DOHH2 (cell line): ENCODE measurements around the gene SELPLG.
A peak's percentile ranks its signal among the peaks of the same experiment; 100 is the strongest.
"Not testable (repeated sequence)": the region's sequence is repeated elsewhere in the genome, so short reads cannot be mapped to it uniquely, and the experiment has no call there.

Source experiments
- H3F3A ChIP-seq: fragments of 200-600 bp; sonication (generic), shearing (Covaris generic); 2 replicates; pipeline ENCODE4 v1.6.0; 2016; ENCODE audit warnings: antibody characterized with exemption, mild to moderate bottlenecking; ENCODE audit not compliant: control insufficient read depth, insufficient read depth
- H3K27ac ChIP-seq: fragments of 200-600 bp; sonication (generic); 2 replicates; pipeline ENCODE4 v1.5.1; 2014; ENCODE audit warnings: low read depth, mild to moderate bottlenecking, low read length, moderate library complexity
- H3K27me3 ChIP-seq: fragments of 200-600 bp; sonication (generic); 2 replicates; pipeline ENCODE4 v1.6.1; 2014; ENCODE audit warnings: mild to moderate bottlenecking, low read length, mixed read lengths; ENCODE audit not compliant: control insufficient read depth
- H3K36me3 ChIP-seq: fragments of 200-600 bp; sonication (generic); 2 replicates; pipeline ENCODE4 v1.6.1; 2014; ENCODE audit warnings: mild to moderate bottlenecking, low read length, moderate library complexity, mixed read lengths; ENCODE audit not compliant: control insufficient read depth
- H3K4me1 ChIP-seq: fragments of 200-600 bp; sonication (generic); 2 replicates; pipeline ENCODE4 v1.6.1; 2014; ENCODE audit warnings: mild to moderate bottlenecking, low read length, mixed read lengths; ENCODE audit not compliant: control insufficient read depth
- H3K4me2 ChIP-seq: fragments of 200-600 bp; sonication (generic); 2 replicates; pipeline ENCODE4 v1.6.0; 2014; ENCODE audit warnings: mild to moderate bottlenecking, low read length, moderate library complexity
- H3K4me3 ChIP-seq: fragments of 200-600 bp; sonication (generic); 2 replicates; pipeline ENCODE4 v1.5.1; 2014; ENCODE audit warnings: mild to moderate bottlenecking, low read length, mixed read lengths
- H3K79me2 ChIP-seq: fragments of 200-600 bp; sonication (generic); 2 replicates; pipeline ENCODE4 v1.6.1; 2014; ENCODE audit warnings: mild to moderate bottlenecking, low read length, mixed read lengths; ENCODE audit not compliant: control insufficient read depth
- H3K9me2 ChIP-seq: fragments of 200-600 bp; sonication (generic); replicated peaks from 2 replicates; pipeline ENCODE4 v1.6.1; 2014; ENCODE audit warnings: mild to moderate bottlenecking, low read length, mixed read lengths; ENCODE audit not compliant: control insufficient read depth
- H3K9me3 ChIP-seq: fragments of 200-600 bp; sonication (generic); 2 replicates; pipeline ENCODE4 v1.6.1; 2014; ENCODE audit warnings: antibody characterized with exemption, low read length, mixed read lengths; ENCODE audit not compliant: control insufficient read depth, insufficient read depth
- H4K20me1 ChIP-seq: fragments of 200-600 bp; sonication (generic); 2 replicates; pipeline ENCODE4 v1.6.0; 2014; ENCODE audit warnings: low read depth, mild to moderate bottlenecking, antibody characterized with exemption, low read length, moderate library complexity; ENCODE audit not compliant: control insufficient read depth, insufficient read depth
- EZH2phosphoT487 ChIP-seq: fragments of 200-600 bp; sonication (generic); IDR thresholded peaks from 2 replicates; pipeline ENCODE4 v1.6.1; 2017; ENCODE audit warnings: borderline replicate concordance, mild to moderate bottlenecking, antibody characterized with exemption, low read length, moderate library complexity, mixed read lengths
- TF ChIP-seq, protein P1 (sequence below): fragments of 200-600 bp; sonication (generic); IDR thresholded peaks from one replicate; pipeline ENCODE4 v1.5.1; 2014; ENCODE audit warnings: antibody characterized with exemption, mild to moderate bottlenecking, low read depth, low read length; ENCODE audit not compliant: poor library complexity, severe bottlenecking

Gene SELPLG

GRCh38 chr12:108635201-108635996 lies 1.7 kb upstream of the SELPLG start:
- H4K20me1 ChIP-seq: no peaks in the 10 kb centered on the region
- H3K79me2 ChIP-seq: no peaks in the 10 kb centered on the region

GRCh38 chr12:108634341-108634751 lies 652 bp upstream of the SELPLG start:
- Histone ChIP-seq H4K20me1 (no peaks in the 10 kb centered on the region), H3K4me3 (peak overlapping the region; percentile 54), H3K27me3 (peaks cover 8% of the 10 kb centered on the region), H3K9me2 (no peaks in the 10 kb centered on the region), H3K4me2 (peak overlapping the region; percentile 69), H3K79me2 (no peaks in the 10 kb centered on the region), H3K4me1 (peaks cover 87% of the 10 kb centered on the region), H3K36me3 (no peaks in the 10 kb centered on the region), H3F3A (peaks cover 32% of the 10 kb centered on the region), H3K27ac (peak overlapping the region; percentile 90), H3K9me3 (no peaks in the 10 kb centered on the region)
- TF ChIP-seq EZH2phosphoT487: no peak
- TF ChIP-seq, protein P1, sequence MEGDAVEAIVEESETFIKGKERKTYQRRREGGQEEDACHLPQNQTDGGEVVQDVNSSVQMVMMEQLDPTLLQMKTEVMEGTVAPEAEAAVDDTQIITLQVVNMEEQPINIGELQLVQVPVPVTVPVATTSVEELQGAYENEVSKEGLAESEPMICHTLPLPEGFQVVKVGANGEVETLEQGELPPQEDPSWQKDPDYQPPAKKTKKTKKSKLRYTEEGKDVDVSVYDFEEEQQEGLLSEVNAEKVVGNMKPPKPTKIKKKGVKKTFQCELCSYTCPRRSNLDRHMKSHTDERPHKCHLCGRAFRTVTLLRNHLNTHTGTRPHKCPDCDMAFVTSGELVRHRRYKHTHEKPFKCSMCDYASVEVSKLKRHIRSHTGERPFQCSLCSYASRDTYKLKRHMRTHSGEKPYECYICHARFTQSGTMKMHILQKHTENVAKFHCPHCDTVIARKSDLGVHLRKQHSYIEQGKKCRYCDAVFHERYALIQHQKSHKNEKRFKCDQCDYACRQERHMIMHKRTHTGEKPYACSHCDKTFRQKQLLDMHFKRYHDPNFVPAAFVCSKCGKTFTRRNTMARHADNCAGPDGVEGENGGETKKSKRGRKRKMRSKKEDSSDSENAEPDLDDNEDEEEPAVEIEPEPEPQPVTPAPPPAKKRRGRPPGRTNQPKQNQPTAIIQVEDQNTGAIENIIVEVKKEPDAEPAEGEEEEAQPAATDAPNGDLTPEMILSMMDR: no peak

More at GRCh38 chr12:108635201-108635996, 1.7 kb upstream of the SELPLG start:
- no peaks in the 10 kb centered on the region for H3K9me2 ChIP-seq
- H3K27me3 ChIP-seq: peaks cover 10% of the 10 kb centered on the region
- peak overlapping the region; percentile 54 for H3K4me3 ChIP-seq
- peak overlapping the region; percentile 90 for H3K27ac ChIP-seq
- TF ChIP-seq, protein P1: no peak
- TF ChIP-seq EZH2phosphoT487: no peak
- H3F3A ChIP-seq: peaks cover 36% of the 10 kb centered on the region
- H3K9me3 ChIP-seq: no peaks in the 10 kb centered on the region
- H3K4me2 ChIP-seq: peak overlapping the region; percentile 69
- H3K36me3 ChIP-seq: no peaks in the 10 kb centered on the region
- peaks cover 98% of the 10 kb centered on the region for H3K4me1 ChIP-seq

GRCh38 chr12:108633081-108633533 lies 587 bp downstream of the SELPLG start:
- Histone ChIP-seq H4K20me1 (no peaks in the 10 kb centered on the region), H3K4me3 (peak overlapping the region; percentile 54), H3K4me2 (peak overlapping the region; percentile 69), H3K27ac (peak overlapping the region; percentile 90), H3K4me1 (peaks cover 83% of the 10 kb centered on the region), H3K36me3 (no peaks in the 10 kb centered on the region), H3K79me2 (no peaks in the 10 kb centered on the region), H3K9me3 (no peaks in the 10 kb centered on the region), H3K27me3 (0 out of 2 replicates have a peak, but pooled peaks cover 3% of the 10 kb centered on the region), H3K9me2 (no peaks in the 10 kb centered on the region), H3F3A (peaks cover 32% of the 10 kb centered on the region)
- TF ChIP-seq EZH2phosphoT487: no peak
- TF ChIP-seq, protein P1: no peak

DNA sequence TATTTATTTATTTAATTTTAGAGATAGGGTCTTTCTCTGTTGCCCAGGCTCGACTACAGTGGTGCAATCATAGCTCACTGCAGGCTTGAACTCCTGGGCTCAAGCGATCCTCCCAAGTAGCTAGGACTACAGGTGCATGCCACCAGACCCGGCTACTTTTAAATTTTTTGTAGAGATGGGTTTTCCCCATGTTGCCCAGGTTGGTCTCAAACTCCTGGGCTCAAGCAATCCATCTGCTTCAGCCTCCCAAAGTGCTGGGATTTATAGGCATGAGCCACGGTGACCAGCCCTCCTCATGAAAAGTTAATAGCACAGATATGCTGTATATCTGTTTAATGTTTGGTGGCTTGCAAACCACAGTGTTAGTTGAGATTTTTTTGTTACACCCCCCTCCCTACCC lies 2.4 kb downstream of the SELPLG start:
- not testable (repeated sequence) for H3K4me2 ChIP-seq, H3K4me3 ChIP-seq, H3K79me2 ChIP-seq, H3K27me3 ChIP-seq, H3K36me3 ChIP-seq, H3K9me2 ChIP-seq, H3K27ac ChIP-seq, H4K20me1 ChIP-seq, H3K9me3 ChIP-seq
- peaks cover 67% of the 10 kb centered on the region for H3K4me1 ChIP-seq
- H3F3A ChIP-seq: peaks cover 26% of the 10 kb centered on the region
